AG04450 (cell line): ENCODE data around the gene TREH. TPM values are rescaled to one million over a fixed set of nuclear protein-coding genes. Genes with fewer than 3 reads are reported as not detected.

ENCODE experiments used
- CTCF ChIA-PET: fragments of 300-600, 350-600 bp; formaldehyde crosslinking; extraction: SDS; loops from one replicate; lab custom pipeline; 2022; ENCODE audit warnings: antibody characterized with exemption, inconsistent platforms; lab: Charles Lee
- POLR2A ChIA-PET: fragments of 350-600 bp; formaldehyde crosslinking; extraction: SDS; loops from one replicate; lab custom pipeline; 2021; ENCODE audit warnings: antibody characterized with exemption, inconsistent platforms; lab: Yijun Ruan, JAX
- DNase-seq: peaks from one replicate; pipeline ENCODE4 v3.0.0-alpha.2; 2011; ENCODE audit warnings: low read depth, low spot score
- H3K27ac ChIP-seq: one replicate; pipeline ENCODE4 v1.5.1; 2012; ENCODE audit warnings: low read depth, low read length, control low read depth
- H3K27me3 ChIP-seq: one replicate; pipeline ENCODE4 v1.6.0; 2012; ENCODE audit warnings: low read length; ENCODE audit not compliant: control insufficient read depth, insufficient read depth
- H3K4me3 ChIP-seq: 2 replicates; pipeline ENCODE4 v1.5.1; 2011; ENCODE audit warnings: mild to moderate bottlenecking, low read depth, low read length, control low read depth
- H3K9me3 ChIP-seq: 2 replicates; pipeline ENCODE4 v1.5.1; 2012; ENCODE audit warnings: low read length; ENCODE audit not compliant: control insufficient read depth, insufficient read depth
- polyA plus RNA-seq: library from polyadenylated mRNA; depleted of rRNA; stranded (reverse); fragments of >200 nt; gene quantifications from 2 replicates; pipeline ENCODE4 v1.2.3, GENCODE V29; 2011
- TF ChIP-seq, protein P1 (sequence below): IDR thresholded peaks from 2 replicates; pipeline ENCODE4 v1.5.1; 2011; ENCODE audit warnings: low read depth, low read length, control low read depth, inconsistent platforms

Gene TREH
- polyA plus RNA-seq, 1 experiment: not detected

DNA sequence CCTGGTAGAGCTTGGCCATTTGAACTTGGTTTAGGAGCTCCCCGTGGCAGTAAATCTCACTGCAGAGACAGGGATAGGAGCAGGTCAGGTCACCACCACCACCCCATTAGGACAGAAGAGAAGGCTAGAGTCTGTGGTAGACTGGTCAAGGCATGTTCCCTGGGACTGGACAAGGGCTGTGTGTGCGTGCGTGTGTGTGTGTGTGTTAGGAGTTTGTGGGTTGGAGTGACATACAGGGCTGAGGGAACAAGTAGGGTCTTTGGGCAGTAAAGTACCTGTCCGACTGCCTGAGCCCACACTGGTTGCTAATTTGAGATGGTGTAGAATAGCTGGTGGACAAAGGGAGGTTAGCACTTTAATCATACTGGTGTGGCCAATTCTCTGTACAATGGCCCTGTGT lies 16.1 kb downstream of the TREH start:
- Histone ChIP-seq H3K4me3 (no peak overlapping the region), H3K27ac (no peak overlapping the region), H3K9me3 (no peaks in the 10 kb centered on the region), H3K27me3 (no peaks in the 10 kb centered on the region)
- TF ChIP-seq, protein P1, sequence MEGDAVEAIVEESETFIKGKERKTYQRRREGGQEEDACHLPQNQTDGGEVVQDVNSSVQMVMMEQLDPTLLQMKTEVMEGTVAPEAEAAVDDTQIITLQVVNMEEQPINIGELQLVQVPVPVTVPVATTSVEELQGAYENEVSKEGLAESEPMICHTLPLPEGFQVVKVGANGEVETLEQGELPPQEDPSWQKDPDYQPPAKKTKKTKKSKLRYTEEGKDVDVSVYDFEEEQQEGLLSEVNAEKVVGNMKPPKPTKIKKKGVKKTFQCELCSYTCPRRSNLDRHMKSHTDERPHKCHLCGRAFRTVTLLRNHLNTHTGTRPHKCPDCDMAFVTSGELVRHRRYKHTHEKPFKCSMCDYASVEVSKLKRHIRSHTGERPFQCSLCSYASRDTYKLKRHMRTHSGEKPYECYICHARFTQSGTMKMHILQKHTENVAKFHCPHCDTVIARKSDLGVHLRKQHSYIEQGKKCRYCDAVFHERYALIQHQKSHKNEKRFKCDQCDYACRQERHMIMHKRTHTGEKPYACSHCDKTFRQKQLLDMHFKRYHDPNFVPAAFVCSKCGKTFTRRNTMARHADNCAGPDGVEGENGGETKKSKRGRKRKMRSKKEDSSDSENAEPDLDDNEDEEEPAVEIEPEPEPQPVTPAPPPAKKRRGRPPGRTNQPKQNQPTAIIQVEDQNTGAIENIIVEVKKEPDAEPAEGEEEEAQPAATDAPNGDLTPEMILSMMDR: no peak
- no peak for DNase-seq
- ChIA-PET CTCF (interaction anchor here (0.6 to 1.5 kb wide), 2 partner anchors 25 to 26 kb away, joined by 3 to 6 read pairs; no protein-coding TSS in a partner anchor), POLR2A (no interaction called here)

GRCh38 chr11:118662401-118663271 lies 16.8 kb downstream of the TREH start:
- H3K27ac ChIP-seq: no peak overlapping the region
- no peak for DNase-seq
- ChIA-PET CTCF (interaction anchor here (1.1 to 1.5 kb wide), 2 partner anchors 27 to 294 kb away, joined by 4 to 6 read pairs; no protein-coding TSS in a partner anchor), POLR2A (no interaction called here)
- TF ChIP-seq, protein P1: no peak
- no peaks in the 10 kb centered on the region for H3K9me3 ChIP-seq
- no peak overlapping the region for H3K4me3 ChIP-seq
- H3K27me3 ChIP-seq: no peaks in the 10 kb centered on the region

GRCh38 chr11:118661425-118662301 lies 17.8 kb downstream of the TREH start:
- TF ChIP-seq, protein P1: no peak
- Histone ChIP-seq H3K27me3 (no peaks in the 10 kb centered on the region), H3K27ac (no peak overlapping the region), H3K4me3 (no peak overlapping the region), H3K9me3 (no peaks in the 10 kb centered on the region)
- DNase-seq: no peak
- POLR2A ChIA-PET: interaction anchor here (0.7 kb wide), 1 partner anchor 16 kb away, joined by 3 read pairs; no protein-coding TSS in a partner anchor
- CTCF ChIA-PET: interaction anchor here (1.1 to 2.6 kb wide), 5 partner anchors 28 to 295 kb away, joined by 3 to 11 read pairs (median 4); partner anchors contain the start of genes PHLDB1 and UPK2

- CTCF ChIA-PET: interaction anchor here (1.0 to 2.6 kb wide), 10 partner anchors 12 to 296 kb away, joined by 3 to 15 read pairs (median 4); partner anchors contain the start of genes PHLDB1 and UPK2
- POLR2A ChIA-PET: interaction anchor here (0.7 to 1.2 kb wide), 2 partner anchors 16 to 52 kb away, joined by 3 read pairs; no protein-coding TSS in a partner anchor
- TF ChIP-seq, protein P1: no peak
- no peak for DNase-seq
- no peaks in the 10 kb centered on the region for H3K9me3 ChIP-seq
- H3K27ac ChIP-seq: no peak overlapping the region
- no peaks in the 10 kb centered on the region for H3K27me3 ChIP-seq
- no peak overlapping the region for H3K4me3 ChIP-seq
Observed at GRCh38 chr11:118660681-118661424, 18.6 kb downstream of the TREH start.
